HG02870 (cell line): Measurements from ENCODE around the gene ITGAX.

ENCODE experiments used
- ATAC-seq: cut with Tn5 transposase; IDR thresholded peaks from one replicate; pipeline ENCODE4 v1.9.1; 2021; ENCODE audit warnings: mild to moderate bottlenecking, moderate library complexity; ENCODE audit not compliant: unreplicated experiment

ITGAX gene

DNA sequence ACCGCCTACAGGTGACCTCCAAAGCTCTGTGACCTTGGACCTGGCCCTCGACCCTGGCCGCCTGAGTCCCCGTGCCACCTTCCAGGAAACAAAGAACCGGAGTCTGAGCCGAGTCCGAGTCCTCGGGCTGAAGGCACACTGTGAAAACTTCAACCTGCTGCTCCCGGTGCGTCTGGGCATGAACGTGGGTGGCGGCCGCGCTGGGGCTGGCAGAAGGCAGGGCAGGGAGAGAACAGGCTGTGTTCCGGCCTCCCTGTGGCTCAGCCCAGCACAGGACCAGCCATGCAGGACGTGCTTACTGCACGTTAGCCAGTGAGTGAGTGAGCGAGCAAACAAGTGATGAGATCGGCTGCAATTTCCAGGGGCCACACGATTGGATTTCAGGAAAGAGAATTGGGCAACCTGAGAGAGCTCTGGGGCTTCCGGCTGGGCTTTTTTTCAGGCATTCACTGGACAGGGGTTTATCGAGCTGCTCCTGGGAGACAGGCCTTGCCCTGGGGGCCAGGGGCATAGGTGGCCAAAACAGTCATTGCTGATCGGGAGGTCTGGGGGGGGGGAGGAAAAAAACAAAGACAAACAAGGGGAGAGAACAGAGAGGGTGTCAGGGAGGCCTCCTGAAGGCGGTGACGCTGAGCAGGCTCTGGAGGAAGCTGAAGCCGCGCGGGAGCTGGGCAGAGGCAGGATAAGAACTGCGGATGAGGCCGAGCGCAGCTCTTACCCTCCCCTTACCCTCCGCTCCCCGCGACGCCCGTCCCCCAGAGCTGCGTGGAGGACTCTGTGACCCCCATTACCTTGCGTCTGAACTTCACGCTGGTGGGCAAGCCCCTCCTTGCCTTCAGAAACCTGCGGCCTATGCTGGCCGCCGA, 16.9 kb downstream of the ITGAX start:
- ATAC-seq, result no peak

GRCh38 chr16:31373235-31373634, 18.3 kb downstream of the ITGAX start:
- no peak for ATAC-seq

- no peak for ATAC-seq
Measured at GRCh38 chr16:31375231-31375630, 20.3 kb downstream of the ITGAX start.

DNA sequence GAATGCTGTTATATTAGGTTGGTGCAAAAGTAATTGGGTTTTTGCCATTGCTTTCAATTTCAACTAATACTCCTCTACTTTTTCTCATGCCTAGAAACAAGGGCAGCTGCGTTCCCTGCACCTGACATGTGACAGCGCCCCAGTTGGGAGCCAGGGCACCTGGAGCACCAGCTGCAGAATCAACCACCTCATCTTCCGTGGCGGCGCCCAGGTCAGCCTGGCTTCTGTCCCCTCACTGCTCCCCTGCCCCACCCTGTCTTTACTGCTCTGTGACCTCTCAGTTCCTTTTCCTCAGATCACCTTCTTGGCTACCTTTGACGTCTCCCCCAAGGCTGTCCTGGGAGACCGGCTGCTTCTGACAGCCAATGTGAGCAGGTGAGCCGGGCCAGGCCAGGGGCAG, 21.7 kb downstream of the ITGAX start:
- ATAC-seq, result no peak

DNA sequence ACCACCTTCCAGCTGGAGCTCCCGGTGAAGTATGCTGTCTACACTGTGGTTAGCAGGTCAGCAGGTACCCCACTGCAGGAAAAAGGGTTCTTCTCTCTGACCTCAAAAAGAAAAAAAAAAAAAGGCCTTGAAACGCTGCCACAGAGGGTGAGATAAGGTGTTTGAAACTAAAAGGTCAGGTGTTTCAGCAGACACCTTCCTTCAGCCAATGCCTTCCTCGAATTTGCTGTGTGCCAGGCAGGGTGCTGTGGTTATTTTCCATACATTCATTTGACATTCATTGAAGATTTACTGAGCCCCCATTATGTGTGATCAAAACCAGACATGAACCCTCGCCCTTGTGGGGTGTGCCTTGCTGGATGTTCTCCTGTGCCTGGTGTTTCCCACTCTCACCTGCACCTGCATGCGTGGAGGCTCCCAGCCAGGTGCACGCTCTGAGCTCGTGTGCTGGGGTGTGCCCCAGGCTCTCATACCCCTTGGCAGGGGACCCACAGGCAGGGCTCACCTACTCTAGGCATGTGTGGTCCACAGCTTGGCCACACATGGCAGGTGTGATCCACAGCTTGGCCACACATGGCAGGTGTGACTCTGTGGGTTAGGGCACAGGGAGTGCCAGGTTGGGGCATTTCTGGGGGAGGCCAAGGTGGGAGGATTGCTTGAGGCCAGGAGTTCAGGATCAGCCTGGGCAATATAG, 22.4 kb downstream of the ITGAX start:
- ATAC-seq, result no peak

GRCh38 chr16:31380201-31380600, 25.2 kb downstream of the ITGAX start:
- ATAC-seq, result no peak

DNA sequence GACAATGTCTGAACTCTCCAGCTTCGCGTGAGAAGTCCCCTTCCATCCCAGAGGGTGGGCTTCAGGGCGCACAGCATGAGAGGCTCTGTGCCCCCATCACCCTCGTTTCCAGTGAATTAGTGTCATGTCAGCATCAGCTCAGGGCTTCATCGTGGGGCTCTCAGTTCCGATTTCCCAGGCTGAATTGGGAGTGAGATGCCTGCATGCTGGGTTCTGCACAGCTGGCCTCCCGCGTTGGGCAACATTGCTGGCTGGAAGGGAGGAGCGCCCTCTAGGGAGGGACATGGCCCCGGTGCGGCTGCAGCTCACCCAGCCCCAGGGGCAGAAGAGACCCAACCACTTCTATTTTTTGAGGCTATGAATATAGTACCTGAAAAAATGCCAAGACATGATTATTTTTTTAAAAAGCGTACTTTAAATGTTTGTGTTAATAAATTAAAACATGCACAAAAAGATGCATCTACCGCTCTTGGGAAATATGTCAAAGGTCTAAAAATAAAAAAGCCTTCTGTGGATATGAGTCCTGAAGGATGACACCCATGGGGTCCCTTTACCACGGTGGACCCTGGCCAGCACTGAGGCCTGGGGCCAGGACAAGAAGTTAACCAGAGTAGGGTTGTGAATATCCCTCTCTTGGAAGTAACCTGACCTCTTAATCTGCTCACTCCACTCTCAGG, 27.6 kb downstream of the ITGAX start:
- peak; percentile 54 for ATAC-seq

DNA sequence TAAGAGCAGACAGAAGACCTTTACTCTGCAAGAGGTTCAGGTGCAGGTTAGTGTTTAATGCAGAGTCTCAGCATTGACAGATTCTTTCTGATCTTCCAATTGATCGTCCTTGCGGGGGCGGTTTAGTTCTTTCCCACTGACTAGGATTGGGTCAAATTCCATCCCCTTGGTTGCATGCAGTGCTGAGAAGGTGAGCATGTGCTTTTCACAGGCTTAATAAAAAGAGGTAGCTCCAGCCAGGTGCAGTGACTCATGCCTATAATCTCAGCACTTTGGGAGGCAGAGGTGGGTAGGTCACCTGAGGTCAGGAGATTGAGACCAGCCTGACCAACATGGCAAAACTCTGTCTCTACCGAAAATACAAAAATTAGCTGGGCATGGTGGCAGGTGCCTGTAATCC, 30.7 kb downstream of the ITGAX start:
- ATAC-seq, result no peak

DNA sequence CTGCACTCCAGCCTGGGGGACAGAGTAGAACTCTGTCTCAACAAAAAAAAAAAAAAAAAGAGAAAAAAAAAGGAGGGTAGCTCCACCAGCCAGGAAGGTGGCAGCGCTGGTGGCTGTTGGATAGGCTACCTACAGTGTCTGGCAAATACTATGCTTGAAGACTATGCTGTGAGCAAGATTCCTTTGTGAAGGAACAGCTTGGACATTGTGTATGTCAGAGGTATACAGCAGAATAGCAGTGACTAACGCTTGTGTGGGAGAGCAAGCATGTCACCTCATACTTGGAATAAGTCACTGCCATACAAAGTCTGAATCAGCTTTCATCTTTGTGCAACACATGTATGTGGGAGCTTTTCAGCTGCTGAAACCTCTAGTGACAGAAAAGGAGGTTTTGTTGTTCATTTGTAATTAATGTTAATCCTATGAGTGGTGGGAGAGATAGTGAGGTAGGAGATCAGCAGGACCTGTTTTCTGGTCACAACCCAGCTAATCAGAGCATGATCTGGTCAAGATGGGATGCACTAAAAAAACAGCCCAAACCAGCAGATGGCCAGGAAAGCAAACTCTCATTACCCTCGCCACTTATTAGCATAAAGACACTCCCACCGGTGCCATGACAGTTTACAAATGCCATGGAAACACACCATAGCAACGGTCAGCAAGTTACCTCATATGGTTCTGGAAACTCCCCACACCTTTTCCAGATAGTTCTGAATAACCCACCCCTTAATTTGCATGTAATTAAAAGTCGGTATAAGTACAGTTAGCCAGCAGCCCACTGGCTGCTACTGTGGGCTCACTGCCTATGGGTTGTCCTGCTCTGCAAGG, 31.4 kb downstream of the ITGAX start:
- ATAC-seq, result no peak

DNA sequence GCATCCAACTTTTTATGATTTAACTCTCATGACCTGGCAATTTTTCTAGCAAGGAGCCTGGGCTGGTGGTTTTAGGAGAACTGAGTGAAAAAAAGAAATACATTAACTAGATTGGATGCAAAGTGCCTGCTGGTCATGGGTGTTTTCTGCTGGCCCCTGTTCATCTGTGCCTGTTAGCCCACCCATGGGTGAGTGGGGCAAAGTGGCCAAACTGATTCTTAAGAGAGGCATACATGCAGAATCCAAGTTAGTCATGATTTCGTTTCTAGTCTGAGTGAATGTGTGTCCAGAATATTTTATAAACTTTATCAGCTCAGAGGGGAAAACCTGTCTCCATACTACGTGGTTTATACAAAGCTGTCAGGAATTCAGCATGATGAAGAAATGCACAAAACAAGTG, 33.6 kb downstream of the ITGAX start:
- ATAC-seq, result no peak

DNA sequence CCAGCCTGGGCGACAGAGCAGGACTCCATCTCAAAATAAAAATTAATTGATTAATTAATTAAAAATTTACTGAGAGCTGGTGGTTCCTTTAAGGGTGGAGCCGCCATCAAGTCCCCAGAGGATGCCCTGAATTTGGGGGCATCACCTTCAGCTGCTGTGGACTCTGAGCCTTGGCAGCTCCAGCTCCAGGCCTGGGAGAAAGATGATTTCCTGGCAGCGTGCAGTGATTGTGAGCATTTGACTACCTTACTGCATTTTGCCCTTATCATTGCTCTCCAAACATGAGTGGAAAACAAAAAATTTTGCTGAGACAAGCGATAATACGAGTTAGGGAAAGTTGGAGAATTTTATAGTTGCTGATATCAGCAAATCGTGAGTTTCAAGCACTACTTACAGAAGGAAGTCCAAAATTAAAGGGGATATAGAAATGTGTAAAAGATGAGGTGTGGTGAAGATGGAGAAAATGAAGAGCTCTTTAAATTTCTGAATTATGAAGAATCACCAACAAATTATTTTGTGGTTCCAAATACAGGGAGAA, 35.6 kb downstream of the ITGAX start:
- ATAC-seq, result no peak

- no peak for ATAC-seq
Measured at GRCh38 chr16:31393056-31393455, 38.1 kb downstream of the ITGAX start, which contains the start of gene ITGAD. Gene ITGAD (plus strand): TSS chr16:31393335. CDS start chr16:31393361, 26 bp downstream.

GRCh38 chr16:31395647-31396046, 40.7 kb downstream of the ITGAX start:
- ATAC-seq, result no peak

- ATAC-seq, result no peak
Measured at GRCh38 chr16:31397096-31397660, 42.2 kb downstream of the ITGAX start.

GRCh38 chr16:31397701-31398100, 42.7 kb downstream of the ITGAX start:
- ATAC-seq, result no peak

- no peak for ATAC-seq
Measured at GRCh38 chr16:31400191-31400590, 45.2 kb downstream of the ITGAX start.

DNA sequence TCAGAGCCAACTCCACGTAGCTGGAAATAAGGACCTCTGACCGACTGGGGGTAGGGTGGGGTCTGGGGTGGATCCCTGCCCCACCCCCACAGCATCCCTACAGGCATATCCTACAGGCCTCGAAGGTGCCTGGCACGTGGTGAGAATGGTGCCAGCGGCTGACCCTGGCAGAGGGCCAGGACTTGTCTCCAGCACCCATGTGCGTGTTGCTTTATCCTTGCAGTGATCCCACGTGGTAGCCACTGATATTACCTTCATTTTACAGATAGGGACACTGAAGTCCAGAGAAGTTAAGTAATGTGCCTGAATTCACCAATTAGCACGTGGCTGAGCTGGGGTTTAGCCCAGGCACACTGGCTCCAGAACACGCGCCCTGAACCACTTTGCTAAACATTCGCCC, 46.5 kb downstream of the ITGAX start:
- ATAC-seq, result no peak

DNA sequence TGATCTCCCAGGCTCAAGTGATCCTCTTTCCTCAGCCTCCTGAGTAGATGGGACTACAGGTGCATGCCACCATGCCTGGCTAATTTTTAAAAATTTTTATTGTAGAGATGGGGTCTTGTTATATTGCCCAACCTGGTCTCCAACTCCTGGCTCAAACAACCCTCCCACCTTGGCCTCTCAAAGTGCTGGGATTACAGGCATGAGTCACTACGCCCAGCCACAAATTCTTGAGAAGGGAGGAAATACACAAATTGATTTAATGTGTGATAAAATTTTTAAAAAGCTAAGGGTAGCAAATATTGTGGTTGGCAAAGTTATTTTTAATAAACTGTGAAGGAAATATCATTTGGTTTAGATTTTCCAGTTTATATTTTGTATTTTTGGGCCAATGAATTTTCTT, 47.7 kb downstream of the ITGAX start:
- no peak for ATAC-seq

DNA sequence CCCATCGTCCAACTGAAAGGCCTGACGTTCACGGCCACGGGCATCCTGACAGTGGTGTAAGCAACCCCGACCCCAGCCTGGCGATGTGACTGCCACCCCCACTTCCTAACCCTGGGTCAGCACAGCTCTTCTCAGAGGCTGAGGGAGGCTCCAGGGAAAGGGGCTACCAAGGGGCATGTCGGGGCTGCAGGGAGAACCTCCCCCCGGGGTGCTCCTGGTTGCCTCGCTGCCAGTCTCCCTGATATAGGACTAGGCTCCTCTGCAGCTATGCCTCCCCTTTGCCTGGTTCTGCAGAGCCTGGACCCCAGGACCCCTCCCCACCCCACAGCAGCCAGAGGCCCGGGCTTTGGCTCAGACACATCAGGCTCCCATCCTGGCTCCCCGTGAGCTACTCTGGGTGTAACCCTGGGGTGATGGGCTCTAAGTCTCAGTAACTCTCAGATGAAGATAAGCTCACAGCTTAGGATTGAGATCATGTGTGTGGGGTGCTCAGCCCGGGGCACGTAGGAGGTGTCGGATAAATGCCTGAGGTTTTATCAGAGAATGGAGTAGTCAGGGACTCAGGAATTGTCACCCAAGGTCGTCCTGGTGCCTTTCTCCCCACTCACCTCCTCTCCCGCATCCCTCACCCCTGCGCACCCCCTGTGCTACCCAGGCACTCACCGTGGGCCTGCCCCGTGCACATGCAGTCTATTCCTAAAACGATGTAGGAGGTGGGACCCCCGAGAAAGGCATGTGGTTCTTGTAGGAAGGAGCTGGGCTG, 48.8 kb downstream of the ITGAX start:
- no peak for ATAC-seq
